ENCODE data around the gene MRPL32. TPM values are rescaled to one million over a fixed set of nuclear protein-coding genes. Genes with fewer than 3 reads are reported as not detected.

Gene MRPL32
- total RNA-seq, 8 experiments from 2014 or later: 49.4 to 95.6 (median 76.1) TPM

GRCh38 chr7:42980084-42980483, 47.9 kb downstream of the MRPL32 start:
- WGBS, 10 experiments: 79 to 100% (median 90%) methylated on average over 1 to 2 of the region's 2 CpGs; no CpG with 5 or more reads in 4 of the 10 experiments
- in situ Hi-C loops (cut with MboI; ENCODE audit: low pct_unique_long_range_greater_than_20kb in 2 of 9, low sequenced_read_pairs in 9 of 9, unreplicated experiment in 9 of 9): no loop called here
- Histone ChIP-seq H3K4me3 (no peak overlapping the region), H3K27ac (no peak overlapping the region), H3K4me1 (replicated peaks in 1 of 2) (no peaks in the 10 kb centered on the region)
- no peak for ATAC-seq (replicated peaks in 6 of 8)

GRCh38 chr7:42980514-42980913, 48.3 kb downstream of the MRPL32 start:
- H3K27ac ChIP-seq: no peak overlapping the region
- in situ Hi-C loops (cut with MboI; ENCODE audit: low pct_unique_long_range_greater_than_20kb in 2 of 9, low sequenced_read_pairs in 9 of 9, unreplicated experiment in 9 of 9): no loop called here
- 29 to 100% (median 89%) methylated on average over 1 to 3 of the region's 3 CpGs; no CpG with 5 or more reads in 2 of the 10 experiments for WGBS, 10 experiments
- H3K4me1 ChIP-seq (replicated peaks in 1 of 2): no peaks in the 10 kb centered on the region
- H3K4me3 ChIP-seq: no peak overlapping the region
- no peak for ATAC-seq (replicated peaks in 6 of 8)

DNA sequence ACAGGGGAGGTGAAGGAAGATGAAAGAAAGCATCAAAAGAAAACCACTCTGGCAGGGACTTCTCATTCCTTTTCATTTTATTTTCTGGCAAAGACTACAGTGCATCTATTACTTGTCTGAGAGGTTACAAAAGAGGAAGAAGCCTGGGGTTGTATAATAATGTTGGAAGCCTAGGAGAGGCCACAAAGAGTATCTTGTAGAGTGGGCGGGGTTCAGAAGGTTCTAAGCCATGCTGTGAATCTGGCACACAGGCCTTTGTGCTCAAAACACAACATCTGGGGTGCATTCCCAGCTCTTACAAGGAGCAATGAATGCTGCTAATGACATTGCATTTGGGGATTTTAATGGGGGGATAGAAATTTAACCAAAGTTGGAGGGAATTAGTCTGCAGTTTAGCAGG, 49.4 kb downstream of the MRPL32 start:
- ATAC-seq (replicated peaks in 6 of 8): no peak
- in situ Hi-C loops (cut with MboI; ENCODE audit: low pct_unique_long_range_greater_than_20kb in 2 of 9, low sequenced_read_pairs in 9 of 9, unreplicated experiment in 9 of 9): no loop called here
- Histone ChIP-seq H3K27ac (no peak overlapping the region), H3K4me3 (no peak overlapping the region), H3K4me1 (replicated peaks in 1 of 2) (no peaks in the 10 kb centered on the region)
- 13 to 75% (median 39%) methylated on average over 1 of the region's 1 CpG; no CpG with 5 or more reads in 4 of the 10 experiments for WGBS, 10 experiments

DNA sequence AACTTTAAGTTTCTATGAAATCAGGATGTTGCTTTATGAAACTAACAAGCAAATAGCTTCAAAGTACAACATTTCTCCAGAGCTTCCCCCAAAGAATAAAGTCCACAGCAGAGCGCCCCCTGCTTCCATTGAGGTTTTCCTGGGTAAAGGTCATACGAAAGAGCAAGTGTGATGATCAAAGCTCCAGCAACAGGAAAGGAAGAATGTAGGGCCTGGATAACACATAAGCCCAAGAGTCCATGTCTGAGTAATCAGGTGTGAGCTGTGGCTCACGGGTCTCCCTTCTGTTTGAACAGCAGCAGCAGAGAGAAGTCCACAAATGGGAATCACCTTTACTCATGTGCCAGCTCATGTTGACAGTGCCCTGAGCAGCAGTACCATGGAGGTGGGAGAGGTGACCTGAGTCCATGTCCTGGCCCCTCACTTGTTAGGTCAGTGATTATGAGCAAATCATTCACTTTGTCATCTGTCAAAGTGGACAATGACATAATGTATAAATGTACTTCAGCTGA, 50.5 kb downstream of the MRPL32 start:
- ATAC-seq (replicated peaks in 6 of 8): no peak
- in situ Hi-C loops (cut with MboI; ENCODE audit: low pct_unique_long_range_greater_than_20kb in 2 of 9, low sequenced_read_pairs in 9 of 9, unreplicated experiment in 9 of 9): no loop called here
- WGBS, 10 experiments: 60 to 100% (median 84%) methylated on average over 1 to 3 of the region's 3 CpGs; no CpG with 5 or more reads in 2 of the 10 experiments
- no peak overlapping the region for H3K27ac ChIP-seq
- H3K4me1 ChIP-seq (replicated peaks in 1 of 2): no peaks in the 10 kb centered on the region
- H3K4me3 ChIP-seq: no peak overlapping the region

DNA sequence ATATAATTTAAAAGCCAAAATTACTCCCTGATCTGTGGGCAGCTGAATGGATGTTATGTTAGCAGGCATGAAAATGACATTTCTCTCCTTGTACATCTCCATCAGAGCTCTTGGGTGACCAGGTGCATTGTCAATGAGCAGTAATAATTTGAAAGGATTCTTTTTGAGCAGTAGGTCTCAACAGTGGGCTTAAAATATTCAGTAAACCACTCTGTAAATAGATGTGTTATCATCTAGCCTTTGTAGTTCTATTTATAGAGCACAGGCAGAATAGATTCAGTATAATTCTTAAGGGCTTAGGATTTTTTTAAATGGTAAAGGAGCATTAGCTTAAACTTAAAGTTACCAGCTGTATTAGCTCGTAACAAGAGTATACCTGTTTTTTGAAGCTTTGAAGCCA, 52.0 kb downstream of the MRPL32 start:
- H3K4me3 ChIP-seq: no peak overlapping the region
- no peaks in the 10 kb centered on the region for H3K4me1 ChIP-seq (replicated peaks in 1 of 2)
- WGBS, 10 experiments: 0 to 100% (median 50%) methylated on average over 1 of the region's 1 CpG; no CpG with 5 or more reads in 5 of the 10 experiments
- no peak overlapping the region for H3K27ac ChIP-seq
- in situ Hi-C loops (cut with MboI; ENCODE audit: low pct_unique_long_range_greater_than_20kb in 2 of 9, low sequenced_read_pairs in 9 of 9, unreplicated experiment in 9 of 9): no loop called here
- ATAC-seq (replicated peaks in 6 of 8): no peak

GRCh38 chr7:42986213-42986612, 54.0 kb downstream of the MRPL32 start:
- WGBS, 10 experiments: 41 to 100% (median 80%) methylated on average over 1 to 6 of the region's 6 CpGs; no CpG with 5 or more reads in 1 of the 10 experiments
- H3K4me1 ChIP-seq (replicated peaks in 1 of 2): no peaks in the 10 kb centered on the region
- no peak for ATAC-seq (replicated peaks in 6 of 8)
- H3K4me3 ChIP-seq: no peak overlapping the region
- in situ Hi-C loops (cut with MboI; ENCODE audit: low pct_unique_long_range_greater_than_20kb in 2 of 9, low sequenced_read_pairs in 9 of 9, unreplicated experiment in 9 of 9): no loop called here
- no peak overlapping the region for H3K27ac ChIP-seq

DNA sequence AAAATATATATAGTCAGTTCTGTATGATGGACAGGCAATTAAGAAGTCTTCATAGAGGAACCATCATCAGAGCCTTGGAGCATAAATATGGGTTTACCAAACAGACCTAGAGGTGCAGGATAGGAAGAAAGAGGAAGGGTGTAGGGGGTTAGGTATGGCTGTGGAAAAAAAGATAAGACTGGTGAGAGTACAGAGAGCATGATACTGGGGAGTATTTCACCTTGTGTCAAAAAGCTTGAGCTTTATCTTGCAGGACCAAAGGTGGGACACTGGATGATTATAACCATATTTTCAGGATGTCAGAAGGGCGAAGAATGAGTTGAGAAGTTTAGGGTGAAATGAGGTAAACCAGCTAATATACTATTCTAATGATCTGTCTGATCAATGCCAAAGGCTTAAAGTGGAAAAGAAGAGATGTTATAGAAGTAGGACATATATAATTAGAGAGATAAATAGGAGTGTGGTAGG, 54.6 kb downstream of the MRPL32 start:
- Histone ChIP-seq H3K27ac (no peak overlapping the region), H3K4me1 (replicated peaks in 1 of 2) (peaks cover 2% of the 10 kb centered on the region in 2 donors), H3K4me3 (no peak overlapping the region)
- 0 to 100% (median 50%) methylated on average over 1 of the region's 1 CpG; no CpG with 5 or more reads in 1 of the 10 experiments for WGBS, 10 experiments
- ATAC-seq (replicated peaks in 6 of 8): no peak
- in situ Hi-C loops (cut with MboI; ENCODE audit: low pct_unique_long_range_greater_than_20kb in 2 of 9, low sequenced_read_pairs in 9 of 9, unreplicated experiment in 9 of 9): no loop called here

Other genes with a start within 250 kb of the MRPL32 start
- 10 to 100 TPM in 1 of 8 experiments, 1 to 10 TPM in 7; 3.5 to 12.1 (median 4.5) TPM for gene C7orf25, start 20.3 kb upstream of the MRPL32 start, total RNA-seq
- 100 to 1,000 TPM in 2 of 8 experiments, 10 to 100 TPM in 6; 68.7 to 129 (median 93.6) TPM for gene PSMA2, start 202 bp upstream of the MRPL32 start, total RNA-seq
- gene HECW1, start 180.3 kb downstream of the MRPL32 start, total RNA-seq: 10 to 100 TPM in 5 of 8 experiments, 1 to 10 TPM in 1, under 1 TPM in 2; 0.09 to 16.7 (median 10.6) TPM

Measured in motor neuron (in vitro differentiated cells).